GM12878 (cell line): Measurements from ENCODE around the gene MATN3. TPM values are rescaled to one million over a fixed set of nuclear protein-coding genes. Genes with fewer than 3 reads are reported as not detected.

Experiments used
- ATAC-seq: fragments of 200-7000 bp; cut with Tn5 transposase; 3 replicates; pipeline ENCODE4 v1.9.1; 2020; ENCODE audit warnings: mild to moderate bottlenecking, moderate library complexity
- BruUV-seq: library from RNA; stranded (reverse); fragments of 400-500 nt; replicated peaks from 2 replicates; lab custom pipeline; 2021; lab: Mats Ljungman, UMichigan
- CTCF ChIA-PET: fragments of 300-600 bp; sonication (Branson Sonifier 250); formaldehyde crosslinking; extraction: SDS; loops from one replicate; lab custom pipeline; 2021; ENCODE audit warnings: inconsistent platforms; lab: Yijun Ruan, JAX
- POLR2A ChIA-PET: fragments of 350-600 bp; formaldehyde crosslinking; extraction: SDS; loops from one replicate; lab custom pipeline; 2021; ENCODE audit warnings: inconsistent platforms; lab: Charles Lee
- RAD21 ChIA-PET: fragments of 300-600 bp; sonication (Branson Sonifier 250); formaldehyde crosslinking; loops from one replicate; lab custom pipeline; 2023; ENCODE audit warnings: antibody characterized with exemption; ENCODE audit not compliant: unreplicated experiment; lab: Charles Lee
- SMC1A ChIA-PET: fragments of 300-600 bp; sonication (Branson Sonifier 250); formaldehyde crosslinking; loops from one replicate; lab custom pipeline; 2023; ENCODE audit not compliant: unreplicated experiment, uncharacterized antibody; lab: Charles Lee
- DNase-seq: peaks from one replicate; pipeline ENCODE4 v3.0.0-alpha.2; 2011; ENCODE audit warnings: low read depth, low spot score
- FAIRE-seq: peaks from 3 replicates; lab custom pipeline; 2011; peaks lifted over from hg19 to GRCh38; lab: Jason Lieb, UNC
- H2AFZ ChIP-seq: 2 replicates; pipeline ENCODE4 v1.6.0; 2011; ENCODE audit warnings: low read depth, low read length, control low read depth; ENCODE audit not compliant: control insufficient read depth
- H3K27ac ChIP-seq: 2 replicates; pipeline ENCODE4 v1.5.1; 2011; ENCODE audit warnings: control low read depth; ENCODE audit not compliant: control insufficient read depth, insufficient read depth
- H3K27me3 ChIP-seq, 2 experiments: replicated peaks in 1 of 2; 2 replicates each; pipeline versions ENCODE4 v1.6.0 to v1.6.1; 2011; ENCODE audit warnings: low read length in 1 of 2; ENCODE audit not compliant: control insufficient read depth in 2 of 2, insufficient read depth in 2 of 2
- H3K36me3 ChIP-seq, 2 experiments: 2 replicates each; pipeline ENCODE4 v1.5.1; 2011; ENCODE audit warnings: low read length in 1 of 2; ENCODE audit not compliant: control insufficient read depth in 2 of 2, insufficient read depth in 2 of 2
- H3K4me1 ChIP-seq: 2 replicates; pipeline ENCODE4 v1.6.1; 2011; ENCODE audit warnings: mild to moderate bottlenecking, low read length, moderate library complexity, mixed read lengths; ENCODE audit not compliant: control insufficient read depth, insufficient read depth
- H3K4me2 ChIP-seq: 2 replicates; pipeline ENCODE4 v1.6.0; 2011; ENCODE audit warnings: control low read depth; ENCODE audit not compliant: control insufficient read depth, insufficient read depth
- H3K4me3 ChIP-seq: fragments of 200-600 bp; sonication (generic); 2 replicates; pipeline ENCODE4 v1.5.1; 2016
- H3K79me2 ChIP-seq: 2 replicates; pipeline ENCODE4 v1.6.0; 2011; ENCODE audit warnings: low read length; ENCODE audit not compliant: control insufficient read depth, insufficient read depth
- H3K9ac ChIP-seq: 2 replicates; pipeline ENCODE4 v1.8.0; 2011; ENCODE audit warnings: low read length, control low read depth, mixed read lengths; ENCODE audit not compliant: control insufficient read depth, insufficient read depth
- H3K9me3 ChIP-seq: replicated peaks from 3 replicates; pipeline ENCODE4 v1.5.1; 2011; ENCODE audit warnings: mild to moderate bottlenecking, low read length; ENCODE audit not compliant: control insufficient read depth, insufficient read depth
- H4K20me1 ChIP-seq: 2 replicates; pipeline ENCODE4 v1.6.0; 2011; ENCODE audit not compliant: control insufficient read depth, insufficient read depth
- CEBPZ ChIP-seq: fragments of 150-350 bp; IDR thresholded peaks from 2 replicates; pipeline ENCODE4 v1.6.1; 2016; ENCODE audit warnings: low read depth, low read length
- CTCF ChIP-seq, 3 experiments: IDR thresholded peaks in 2 of 3; conservative IDR thresholded peaks in 1 of 3; 2 replicates each; pipeline ENCODE4 v1.5.1; 2011; ENCODE audit warnings: low read depth in 3 of 3, low read length in 3 of 3, mild to moderate bottlenecking in 3 of 3, control low read depth in 2 of 3, moderate library complexity in 2 of 3, inconsistent platforms in 1 of 3, mixed read lengths in 1 of 3; ENCODE audit not compliant: control insufficient read depth in 2 of 3, insufficient read depth in 1 of 3; ENCODE audit errors: extremely low read depth in 1 of 3
- FOXM1 ChIP-seq: IDR thresholded peaks from 2 replicates; pipeline ENCODE4 v1.6.1; 2012; ENCODE audit warnings: low read depth, mild to moderate bottlenecking, inconsistent platforms, low read length, moderate library complexity
- RAD21 ChIP-seq: IDR thresholded peaks from 2 replicates; pipeline ENCODE4 v1.6.1; 2011; ENCODE audit warnings: mild to moderate bottlenecking, low read depth, low read length, moderate library complexity; ENCODE audit not compliant: insufficient read depth
- SMC3 ChIP-seq: IDR thresholded peaks from 2 replicates; pipeline ENCODE4 v1.6.1; 2011; ENCODE audit warnings: low read length, improper control_type of control experiment, borderline replicate concordance
- ZBTB33 ChIP-seq: fragments of 450-650 bp; IDR thresholded peaks from 2 replicates; pipeline ENCODE4 v1.6.1; 2017; ENCODE audit warnings: mild to moderate bottlenecking
- WGBS: methylation state at CpG from one replicate; pipeline ENCODE4 v1.1.6; 2016; ENCODE audit warnings: low lambda C conversion rate; ENCODE audit not compliant: insufficient replicate concordance, insufficient coverage; ENCODE audit errors: missing lambda C conversion rate; 5-methylcytosine and 5-hydroxymethylcytosine counted together
- in situ Hi-C: fragments of 300-500 bp; cut with MboI; formaldehyde crosslinking; loops from 9 replicates; pipeline ENCODE4 v1.14.3; 2018; ENCODE audit warnings: mixed read lengths
- intact Hi-C: fragments of 100-400 bp; cut with micrococcal nuclease; formaldehyde crosslinking; loops from one replicate; pipeline ENCODE4 v1.14.2; 2022; ENCODE audit not compliant: unreplicated experiment
- polyA plus RNA-seq, 11 experiments: library from polyadenylated mRNA; depleted of rRNA in 4 of 11; unstranded in 6 of 11; stranded (reverse) in 5 of 11; fragments of >200 nt; fragmentation: Nextera tagmentation in 4 of 11; fragmentation: Illumina TruSeq in 1 of 11; extraction: Ambion mirVana in 4 of 11; extraction: Trizol in 1 of 11; gene quantifications; 1 replicate in 1 of 11; 2 replicates in 10 of 11; pipeline versions ENCODE4 v1.2.1 to v1.2.3, GENCODE V29; 2011 to 2016; ENCODE audit warnings: inconsistent platforms in 2 of 11, missing spikeins in 2 of 11, low read depth in 1 of 11
- total RNA-seq, 4 experiments: library from RNA; depleted of rRNA in 3 of 4; stranded (reverse); fragments of >200 nt in 3 of 4; fragmentation: Illumina TruSeq in 1 of 4; extraction: Trizol in 1 of 4; gene quantifications; 2 replicates each; pipeline versions ENCODE4 v1.2.1 to v1.2.3, GENCODE V29; 2013 to 2021

Gene MATN3
- total and polyA plus RNA-seq, 10 of the 15 experiments (the other 5 are each of a cell fraction or from before 2014, with no cell fraction given): 0.09 TPM; not detected in 9

GRCh38 chr2:20015482-20016083 lies 3.1 kb upstream of the MATN3 start:
- ATAC-seq: peak; percentile 79
- H3K4me3 ChIP-seq: no peak overlapping the region
- peaks cover 5 to 16% of the 10 kb centered on the region in 2 experiments for H3K27me3 ChIP-seq
- no peaks in the 10 kb centered on the region for H4K20me1 ChIP-seq
- no peak overlapping the region for H3K27ac ChIP-seq
- intact Hi-C loops (loop anchor here (1.0 kb wide), 2 partner anchors 59 to 83 kb away; no protein-coding TSS in a partner anchor), in situ Hi-C loops (loop anchor here (10.0 kb wide), 1 partner anchor 79 kb away; no protein-coding TSS in a partner anchor)
- no TSS peak for BruUV-seq
- no peak overlapping the region for H3K9ac ChIP-seq
- DNase-seq: peak; percentile 7
- H2AFZ ChIP-seq: no peak overlapping the region
- ChIA-PET SMC1A (interaction anchor here (0.8 to 3.7 kb wide), 37 partner anchors 8 to 387 kb away, joined by 3 to 31 read pairs (median 5); partner anchors contain the start of genes LAPTM4A and SDC1), POLR2A (interaction anchor here (0.6 to 1.0 kb wide), 2 partner anchors 60 to 81 kb away, joined by 3 read pairs; no protein-coding TSS in a partner anchor), RAD21 (interaction anchor here (0.7 to 2.4 kb wide), 28 partner anchors 13 to 636 kb away, joined by 3 to 22 read pairs (median 4); partner anchors contain the start of genes LAPTM4A and SDC1), CTCF (interaction anchor here (0.6 to 4.6 kb wide), 47 partner anchors 8 to 327 kb away, joined by 3 to 57 read pairs (median 5); partner anchors contain the start of genes LAPTM4A, SDC1 and WDR35)
- 2% methylated on average over 2 of the region's 2 CpGs for WGBS
- no peaks in the 10 kb centered on the region for H3K4me1 ChIP-seq
- TF ChIP-seq ZBTB33 (no peak), RAD21 (peak; percentile 64), CEBPZ (0 out of 2 replicates have a peak, but pooled peaks have one; percentile 7), SMC3 (peak; percentile 67), FOXM1 (0 out of 2 replicates have a peak, but pooled peaks have one; percentile 19), CTCF (IDR thresholded peaks at IDR 0.05 in 2 of 3, conservative IDR thresholded peaks at IDR 0.05 in 1 of 3; ENCODE audit: control insufficient read depth in 2 of 3, extremely low read depth in 1 of 3, insufficient read depth in 1 of 3, low read depth in 3 of 3, low read length in 3 of 3) (peak; percentile 49 to 52 (median 51); a peak in 5 of 6 replicates)
- H3K4me2 ChIP-seq: no peak overlapping the region
- no peaks in the 10 kb centered on the region for H3K79me2 ChIP-seq
- H3K36me3 ChIP-seq: no peaks in the 10 kb centered on the region
- no peaks in the 10 kb centered on the region; the same call in 2 of the 3 replicates for H3K9me3 ChIP-seq
- FAIRE-seq: peak; percentile 13
